Activated CD4-positive, alpha-beta T cell treated with anti-CD3 and anti-CD28 coated beads, Interleukin-2, Interleukin-6, amounts not matched to agents 100 ng/mL and 50 ng/mL, durations not matched to agents 16 hours and 8 hours (primary cell): ENCODE results near the gene KRT7.

ENCODE experiments used
- DNase-seq: peaks from one replicate; pipeline ENCODE4 v3.0.0-alpha.2; 2020

The KRT7 gene

GRCh38 chr12:52212701-52213563 lies 20.1 kb upstream of the KRT7 start:
- DNase-seq = no peak

DNA sequence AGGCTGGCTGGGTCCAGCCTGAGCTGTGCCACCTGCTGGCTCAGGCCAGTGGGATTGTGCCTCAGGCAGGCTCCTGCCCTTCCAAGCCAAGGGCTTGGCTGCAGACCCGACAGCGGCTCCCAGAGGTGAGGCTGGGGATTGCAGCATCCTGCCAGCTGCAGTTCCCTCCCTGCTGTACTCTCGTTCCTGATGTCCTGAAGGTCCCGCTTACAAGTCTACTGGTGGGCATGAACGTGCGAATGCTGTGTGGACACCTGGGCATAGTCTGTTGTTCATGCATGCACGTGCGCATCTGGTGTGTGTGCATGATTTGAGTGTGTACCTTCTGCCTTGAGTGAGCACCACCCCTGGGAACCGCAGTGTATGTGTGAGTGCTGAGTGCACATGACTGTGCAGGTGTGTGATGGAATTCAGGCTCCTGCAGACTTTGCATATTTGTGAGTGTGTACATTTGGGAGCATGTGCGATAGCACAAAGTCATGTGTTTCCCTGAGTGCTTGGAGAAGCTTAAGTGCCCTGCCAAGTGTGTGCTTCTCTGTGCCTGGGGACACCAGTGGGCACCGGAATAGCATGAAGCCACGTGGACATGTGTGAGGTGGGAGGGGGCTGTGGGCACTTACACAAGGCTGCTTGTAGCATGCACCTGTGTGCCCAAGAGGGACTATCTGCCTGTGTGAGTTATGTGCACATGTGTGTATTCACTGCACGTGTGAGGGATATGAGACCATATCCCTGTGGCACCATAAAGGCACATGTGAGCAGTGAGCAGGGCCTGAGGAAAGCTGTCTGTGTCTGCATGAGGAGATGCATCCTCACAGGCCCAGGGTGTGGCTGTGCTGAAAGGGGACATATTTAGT lies 19.3 kb upstream of the KRT7 start:
- DNase-seq = peak; percentile 67

GRCh38 chr12:52214421-52214802 lies 18.6 kb upstream of the KRT7 start:
- no peak for DNase-seq

GRCh38 chr12:52215587-52216031 lies 17.4 kb upstream of the KRT7 start:
- DNase-seq = no peak

DNA sequence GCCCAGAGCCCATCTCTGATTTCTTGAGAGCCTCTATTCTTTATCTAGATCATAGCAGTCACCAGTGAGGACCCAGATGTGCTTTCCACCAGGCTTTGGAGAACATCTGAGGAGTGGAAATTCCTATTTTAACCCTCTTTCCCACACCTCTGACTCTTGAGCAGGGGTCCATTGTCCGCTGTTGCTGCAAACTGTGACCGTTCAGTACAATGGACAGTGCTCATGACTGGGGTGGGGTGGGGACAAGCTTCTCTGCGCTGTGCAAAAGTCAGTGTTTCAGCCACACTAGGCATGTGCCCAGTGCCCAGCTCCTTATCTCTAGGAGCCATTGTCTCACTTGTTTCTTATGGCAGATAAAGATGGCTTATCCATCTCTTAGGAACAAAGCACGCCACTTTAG lies 16.9 kb upstream of the KRT7 start:
- no peak for DNase-seq

- no peak for DNase-seq
These were observed 16.2 kb upstream of the KRT7 start for GRCh38 chr12:52216807-52217206.

DNA sequence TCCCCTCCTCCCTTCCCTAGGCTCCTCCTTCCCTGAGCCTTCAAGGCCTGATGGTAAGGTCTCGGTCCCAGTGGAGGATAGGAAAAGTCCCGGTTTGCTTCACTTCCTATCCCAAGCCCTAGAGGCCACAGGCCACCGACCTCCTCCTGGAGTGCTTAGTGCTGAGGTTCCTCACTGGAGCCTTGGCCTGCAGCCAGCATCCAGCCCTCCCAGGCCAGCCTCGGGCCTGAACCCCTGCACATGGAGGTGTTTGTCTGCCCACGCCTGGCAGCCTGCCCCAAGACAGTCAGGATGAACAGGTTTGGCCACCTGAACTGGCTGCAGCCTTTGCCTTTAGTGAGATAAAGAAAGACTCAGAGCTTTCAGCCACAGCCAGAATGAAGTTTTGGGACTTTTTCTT lies 15.8 kb upstream of the KRT7 start:
- DNase-seq = no peak

DNA sequence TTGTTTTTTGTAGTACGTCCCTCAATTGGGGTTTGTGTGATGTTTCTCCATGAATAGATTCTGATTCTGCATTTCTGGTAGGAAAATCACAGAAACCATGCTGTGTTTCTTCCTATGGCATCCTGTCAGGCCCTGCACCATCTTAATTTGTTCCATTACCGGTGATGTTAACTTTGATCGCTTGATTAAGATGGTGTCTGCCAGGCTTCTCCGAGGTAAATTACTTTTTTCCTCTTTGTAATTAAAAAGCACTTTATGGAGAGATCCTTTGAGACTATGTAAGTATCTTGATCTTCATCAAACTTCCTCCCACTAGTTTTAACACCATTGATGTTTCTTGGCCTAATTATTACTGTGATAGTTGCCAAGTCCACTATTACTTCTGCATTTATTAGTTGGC lies 15.0 kb upstream of the KRT7 start:
- DNase-seq = no peak

DNA sequence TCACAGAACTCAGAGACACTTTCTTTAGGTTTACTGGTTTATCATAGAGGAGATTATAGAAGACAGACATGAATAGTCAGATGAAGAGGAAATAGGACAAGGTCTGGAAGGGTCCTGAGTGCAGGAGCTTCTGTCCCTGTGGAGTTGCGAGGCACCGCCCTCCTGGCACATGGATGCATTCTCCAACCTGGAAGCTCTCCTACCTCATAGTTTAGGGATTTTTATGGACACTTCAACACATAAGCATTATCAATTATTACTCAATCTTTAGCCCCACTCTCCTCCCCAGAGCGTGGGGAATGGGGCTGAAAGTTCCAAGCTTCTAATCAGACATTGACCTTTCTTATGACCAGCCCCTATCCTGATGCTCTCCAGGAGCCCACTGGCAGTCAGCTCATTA lies 12.6 kb upstream of the KRT7 start:
- DNase-seq = no peak

GRCh38 chr12:52221070-52221781 lies 11.8 kb upstream of the KRT7 start:
- DNase-seq = no peak

DNA sequence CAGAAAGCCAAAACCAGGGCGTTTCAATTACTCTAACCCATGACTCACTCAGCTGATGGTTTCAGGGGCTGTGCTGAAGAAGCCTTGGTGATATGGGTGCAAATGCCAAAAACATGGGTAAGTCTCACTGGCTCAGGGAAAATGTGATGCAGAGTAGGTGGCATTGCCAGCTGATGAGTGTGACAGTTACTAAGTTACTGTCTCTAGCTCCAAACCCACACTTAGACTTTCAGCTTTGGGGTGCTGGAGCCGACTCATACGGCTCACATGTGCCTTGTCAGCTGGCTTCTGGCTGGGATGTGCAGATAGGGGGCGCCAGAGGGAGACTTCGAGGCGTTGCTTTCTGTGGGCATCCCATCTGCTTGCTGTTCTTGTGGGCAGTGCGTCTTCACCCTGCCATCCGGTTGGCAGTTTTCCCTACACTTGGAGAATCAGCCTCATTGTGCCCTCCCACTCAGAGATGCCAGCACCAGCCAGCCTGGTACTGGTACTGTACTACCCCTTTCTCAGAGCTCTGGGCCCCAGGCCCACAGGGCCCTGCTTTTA lies 11.1 kb upstream of the KRT7 start:
- DNase-seq = peak; percentile 86

GRCh38 chr12:52222692-52223091 lies 10.4 kb upstream of the KRT7 start:
- no peak for DNase-seq

DNA sequence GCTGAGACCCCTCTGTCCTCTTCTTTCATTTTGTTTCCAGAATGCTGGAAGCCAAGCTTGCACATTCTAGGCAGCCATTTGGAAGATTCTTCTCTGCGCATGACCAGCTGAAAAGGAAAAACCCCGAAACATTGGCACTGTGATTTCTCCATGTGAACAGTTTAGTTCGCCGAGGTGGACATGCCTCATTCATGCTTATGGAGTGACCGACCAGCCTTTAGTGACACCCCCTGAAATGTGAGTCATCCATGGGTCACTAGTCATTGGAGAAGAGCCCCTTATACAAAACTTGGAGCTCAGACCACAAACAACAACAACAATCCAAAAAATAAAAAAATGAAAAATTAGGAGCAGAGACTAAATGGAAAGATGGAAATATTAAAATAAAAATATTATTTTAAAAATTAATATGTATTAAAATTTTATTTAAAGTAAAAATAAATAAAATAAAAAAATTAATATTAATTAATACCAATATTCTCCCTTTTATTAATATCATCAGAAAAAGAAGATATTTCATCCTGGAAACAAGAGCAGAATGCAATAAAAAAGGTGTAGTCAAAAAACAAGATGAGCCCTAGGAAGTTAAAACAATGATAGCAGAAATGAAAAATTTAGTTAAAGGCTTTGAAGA lies 9.5 kb upstream of the KRT7 start:
- DNase-seq = no peak

DNA sequence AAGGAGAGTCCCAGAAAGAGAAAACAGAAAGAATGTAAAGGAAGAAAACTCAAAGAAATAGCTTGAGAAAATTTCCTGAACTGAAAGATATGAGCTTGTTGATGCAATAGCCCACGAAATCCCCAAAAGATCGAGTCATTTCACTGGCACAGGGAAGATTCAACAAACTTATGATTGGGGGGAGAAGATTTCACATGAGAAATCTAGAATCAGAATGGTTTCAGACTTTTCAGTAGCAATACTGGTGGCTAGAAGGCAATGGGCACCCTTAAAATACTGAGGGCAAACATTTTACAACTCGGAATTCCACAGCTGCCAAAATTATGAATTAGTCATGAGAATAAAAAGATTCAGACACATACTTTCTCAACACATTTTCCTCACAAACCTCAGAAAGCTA lies 8.9 kb upstream of the KRT7 start:
- no peak for DNase-seq

DNA sequence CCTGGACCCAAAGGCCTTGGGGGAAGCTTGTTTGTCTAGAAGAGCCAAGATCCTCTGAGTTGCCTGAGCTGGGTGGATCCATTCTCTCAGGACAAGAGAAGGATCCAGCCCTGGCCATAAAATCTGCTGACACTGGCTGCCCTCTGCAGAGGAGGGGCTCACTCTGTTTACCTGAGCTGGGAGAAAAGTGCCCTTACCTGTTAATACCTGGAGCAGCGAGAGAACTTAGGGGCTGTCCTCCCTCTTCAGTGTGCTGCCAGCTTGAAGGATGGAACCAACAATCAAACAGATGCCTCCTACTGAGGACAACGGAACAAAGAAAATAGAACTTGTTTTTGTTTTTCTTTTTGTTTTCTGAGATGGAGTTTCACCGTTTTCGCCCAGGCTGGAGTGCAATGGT lies 7.3 kb upstream of the KRT7 start:
- DNase-seq = no peak

GRCh38 chr12:52226446-52226845 lies 6.6 kb upstream of the KRT7 start:
- DNase-seq = no peak

- no peak for DNase-seq
These were observed 5.4 kb upstream of the KRT7 start for GRCh38 chr12:52227606-52228166.

GRCh38 chr12:52228366-52228765 lies 4.7 kb upstream of the KRT7 start:
- no peak for DNase-seq

DNA sequence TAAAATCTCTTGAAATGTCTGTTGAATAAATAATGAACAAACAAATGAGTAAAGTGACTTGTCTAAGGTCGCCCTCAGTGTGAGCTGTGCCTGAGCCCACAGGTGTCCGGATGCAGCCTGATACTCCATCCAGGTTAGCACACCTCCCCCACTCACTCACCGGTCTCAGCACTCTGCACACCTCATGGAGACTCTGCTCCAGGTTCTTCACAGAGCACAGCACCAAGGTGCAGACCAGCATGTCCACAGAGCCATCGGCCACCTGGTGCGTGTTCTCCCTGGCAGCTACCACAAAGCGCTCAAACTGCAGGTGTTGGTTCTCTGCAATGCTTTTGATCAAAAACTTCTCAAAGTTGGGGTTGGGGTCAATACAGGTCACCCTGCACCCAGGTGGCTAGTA lies 4.1 kb upstream of the KRT7 start:
- no peak for DNase-seq

- no peak for DNase-seq
These were observed 3.2 kb upstream of the KRT7 start for GRCh38 chr12:52229836-52230343.

GRCh38 chr12:52230364-52231281 lies 2.4 kb upstream of the KRT7 start:
- no peak for DNase-seq
